OCI-LY7 (cell line): ENCODE data around the gene PSMD6. TPM values are rescaled to one million over a fixed set of nuclear protein-coding genes. Genes with fewer than 3 reads are reported as not detected.

ENCODE experiments used
- BruUV-seq: library from RNA; stranded (reverse); fragments of 400-500 nt; replicated peaks from 2 replicates; lab custom pipeline; 2021; lab: Mats Ljungman, UMichigan
- CTCF ChIA-PET: fragments of 300-600 bp; sonication (Branson Sonifier 250); formaldehyde crosslinking; loops from one replicate; lab custom pipeline; 2022; ENCODE audit warnings: antibody characterized with exemption; ENCODE audit not compliant: unreplicated experiment; lab: Charles Lee
- POLR2A ChIA-PET: fragments of 300-600 bp; sonication (Branson Sonifier 250); formaldehyde crosslinking; loops from one replicate; lab custom pipeline; 2022; ENCODE audit warnings: antibody characterized with exemption; lab: Charles Lee
- DNase-seq: peaks from one replicate; pipeline ENCODE4 v3.0.0-alpha.2; 2015; ENCODE audit warnings: low spot score
- H2AFZ ChIP-seq: fragments of 200-600 bp; sonication (generic), shearing (Covaris generic); 2 replicates; pipeline ENCODE4 v1.6.1; 2014; ENCODE audit warnings: mild to moderate bottlenecking, antibody characterized with exemption, low read length, moderate library complexity
- H3K27ac ChIP-seq: fragments of 200-600 bp; sonication (generic); 2 replicates; pipeline ENCODE4 v1.5.1; 2014; ENCODE audit warnings: mixed run types, low read depth, mild to moderate bottlenecking, moderate library complexity, low read length, inconsistent platforms; ENCODE audit not compliant: poor library complexity, severe bottlenecking
- H3K36me3 ChIP-seq: fragments of 200-600 bp; sonication (generic); 2 replicates; pipeline ENCODE4 v1.6.1; 2014; ENCODE audit warnings: mild to moderate bottlenecking, antibody characterized with exemption, low read length, moderate library complexity, mixed read lengths; ENCODE audit not compliant: insufficient read depth
- H3K4me1 ChIP-seq: fragments of 200-600 bp; sonication (generic); 2 replicates; pipeline ENCODE4 v1.5.1; 2014; ENCODE audit warnings: mild to moderate bottlenecking, low read length; ENCODE audit not compliant: insufficient read depth, poor library complexity, severe bottlenecking
- H3K4me2 ChIP-seq: fragments of 200-600 bp; sonication (generic); 2 replicates; pipeline ENCODE4 v1.6.1; 2014; ENCODE audit warnings: mild to moderate bottlenecking, low read length
- H3K4me3 ChIP-seq: fragments of 200-600 bp; sonication (generic); 2 replicates; pipeline ENCODE4 v1.5.1; 2014; ENCODE audit warnings: mild to moderate bottlenecking, low read depth, low read length; ENCODE audit not compliant: poor library complexity, severe bottlenecking
- H3K79me2 ChIP-seq: fragments of 200-600 bp; sonication (generic); 2 replicates; pipeline ENCODE4 v1.6.1; 2016; ENCODE audit warnings: low read depth, mild to moderate bottlenecking, low read length, moderate library complexity, mixed read lengths; ENCODE audit not compliant: insufficient read depth
- H3K9me2 ChIP-seq: fragments of 200-600 bp; sonication (generic); 2 replicates; pipeline ENCODE4 v1.6.1; 2016; ENCODE audit warnings: mild to moderate bottlenecking, low read length, mixed read lengths; ENCODE audit not compliant: insufficient read depth
- H3K9me3 ChIP-seq: fragments of 200-600 bp; sonication (generic); 2 replicates; pipeline ENCODE4 v1.6.1; 2014; ENCODE audit warnings: mild to moderate bottlenecking, mixed run types, low read length, mixed read lengths
- H4K20me1 ChIP-seq: fragments of 200-600 bp; sonication (generic); 2 replicates; pipeline ENCODE4 v1.6.1; 2014; ENCODE audit warnings: mild to moderate bottlenecking, antibody characterized with exemption, low read length, moderate library complexity, mixed read lengths; ENCODE audit not compliant: insufficient read depth
- CTCF ChIP-seq: fragments of 200-600 bp; sonication (generic); conservative IDR thresholded peaks from 2 replicates; pipeline ENCODE4 v1.5.1; 2014; ENCODE audit warnings: mild to moderate bottlenecking, antibody characterized with exemption, low read length, moderate library complexity, mixed read lengths
- EZH2phosphoT487 ChIP-seq: fragments of 200-600 bp; sonication (generic); IDR thresholded peaks from 2 replicates; pipeline ENCODE4 v1.6.1; 2018; ENCODE audit warnings: low read depth, borderline replicate concordance, mild to moderate bottlenecking, mixed run types, antibody characterized with exemption, low read length, moderate library complexity, mixed read lengths
- intact Hi-C: fragments of 100-400 bp; cut with micrococcal nuclease; formaldehyde crosslinking; loops from one replicate; pipeline ENCODE4 v1.10.0; 2022; ENCODE audit not compliant: unreplicated experiment
- total RNA-seq, 2 experiments: library from RNA; depleted of rRNA in 1 of 2; stranded (reverse); fragments of >200 nt in 1 of 2; shearing (Covaris generic) in 1 of 2; gene quantifications; 2 replicates each; pipeline ENCODE4 v1.2.3, GENCODE V29; 2014 to 2022

PSMD6 gene
- total RNA-seq, 2 experiments from 2014 or later = 65.2 to 106 TPM

GRCh38 chr3:64059484-64060175 is 36.3 kb upstream of the PSMD6 start:
- no peak overlapping the region for H2AFZ ChIP-seq
- no peak overlapping the region for H3K27ac ChIP-seq
- intact Hi-C loops = no loop called here
- BruUV-seq = no TSS peak
- no peak overlapping the region for H3K4me3 ChIP-seq
- H3K9me2 ChIP-seq = no peaks in the 10 kb centered on the region
- CTCF ChIA-PET = no interaction called here
- no peaks in the 10 kb centered on the region for H3K79me2 ChIP-seq
- no peaks in the 10 kb centered on the region for H4K20me1 ChIP-seq
- no peaks in the 10 kb centered on the region for H3K36me3 ChIP-seq
- H3K9me3 ChIP-seq = no peaks in the 10 kb centered on the region
- POLR2A ChIA-PET = no interaction called here
- no peak overlapping the region for H3K4me2 ChIP-seq
- TF ChIP-seq CTCF (no peak), EZH2phosphoT487 (no peak)
- DNase-seq = no peak
- no peaks in the 10 kb centered on the region for H3K4me1 ChIP-seq

DNA sequence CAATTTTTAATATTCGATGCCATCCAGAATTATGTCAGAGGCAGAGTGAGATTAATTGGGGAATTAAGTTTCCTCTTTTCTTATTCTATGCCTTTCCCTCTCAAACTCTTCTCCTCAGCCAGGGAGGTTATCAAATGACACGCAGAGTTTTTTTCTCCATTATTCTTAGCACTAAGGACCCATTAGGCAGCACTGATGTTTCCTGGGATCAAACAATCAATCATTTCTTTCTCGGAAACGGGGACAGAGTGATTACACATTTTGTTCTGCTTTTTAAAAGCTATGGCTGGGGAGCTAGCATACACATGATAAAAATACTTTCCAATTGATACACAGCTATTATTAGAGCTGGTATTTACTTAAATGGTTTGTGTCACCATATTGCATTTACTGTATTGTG is 35.3 kb upstream of the PSMD6 start:
- intact Hi-C loops = no loop called here

More for the DNA sequence above, 35.3 kb upstream of the PSMD6 start:
- Histone ChIP-seq H3K9me2 (no peaks in the 10 kb centered on the region), H3K27ac (no peak overlapping the region), H3K4me1 (no peaks in the 10 kb centered on the region), H4K20me1 (no peaks in the 10 kb centered on the region), H3K9me3 (no peaks in the 10 kb centered on the region), H3K36me3 (no peaks in the 10 kb centered on the region), H3K4me3 (no peak overlapping the region), H3K4me2 (no peak overlapping the region), H2AFZ (no peak overlapping the region), H3K79me2 (no peaks in the 10 kb centered on the region)
- ChIA-PET POLR2A (no interaction called here), CTCF (no interaction called here)
- no TSS peak for BruUV-seq
- DNase-seq = no peak
- no peak for TF ChIP-seq CTCF
- TF ChIP-seq EZH2phosphoT487 = no peak
